SK-N-MC (cell line): ENCODE data around the gene AMZ1.

ENCODE experiments used
- EZH2 ChIP-seq: fragments of 200-600 bp; sonication (generic); IDR thresholded peaks from one replicate; pipeline ENCODE4 v1.6.1; 2017; ENCODE audit warnings: antibody characterized with exemption
- POLR2AphosphoS5 ChIP-seq: IDR thresholded peaks from 2 replicates; pipeline ENCODE4 v1.6.1; 2012; ENCODE audit warnings: mild to moderate bottlenecking, low read depth, low read length, borderline replicate concordance

DNA sequence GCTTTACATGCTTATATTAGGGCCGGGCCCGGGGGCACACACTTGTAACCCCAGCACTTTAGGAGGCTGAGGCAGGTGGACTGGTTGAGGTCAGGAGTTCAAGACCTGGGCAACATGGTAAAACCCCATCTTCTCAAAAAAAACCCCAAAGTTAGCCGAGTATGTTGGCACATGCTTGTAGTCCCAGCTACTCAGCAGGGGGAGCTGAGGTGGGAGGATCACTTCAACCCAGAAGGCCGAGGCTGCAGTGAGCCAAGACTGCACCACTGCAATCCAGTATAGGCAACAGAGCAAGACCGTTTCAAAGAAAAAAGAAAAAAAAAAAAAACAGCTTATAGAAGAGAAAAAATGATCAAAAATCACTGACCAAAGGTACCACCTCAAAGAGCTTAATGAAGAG, 63.1 kb downstream of the AMZ1 start:
- TF ChIP-seq EZH2 = no peak
- no peak for TF ChIP-seq POLR2AphosphoS5
